Liver (tissue), 3 donors: ENCODE results near the gene ADK.

Experiments
- FOXA1 ChIP-seq: IDR thresholded peaks from 2 replicates; pipeline ENCODE4 v1.6.1; 2016; ENCODE audit warnings: antibody characterized with exemption
- GABPA ChIP-seq, 2 donors: IDR thresholded peaks in 1 of 2; conservative IDR thresholded peaks in 1 of 2; 2 replicates each; pipeline ENCODE4 v1.6.1; 2016; ENCODE audit warnings: antibody characterized with exemption in 2 of 2, mild to moderate bottlenecking in 1 of 2, moderate library complexity in 1 of 2
- HNF4G ChIP-seq: IDR thresholded peaks from 2 replicates; pipeline ENCODE4 v1.6.1; 2016; ENCODE audit warnings: antibody characterized with exemption
- JUND ChIP-seq, 2 donors: IDR thresholded peaks; 2 replicates each; pipeline ENCODE4 v1.6.1; 2016; ENCODE audit warnings: antibody characterized with exemption in 2 of 2
- RAD21 ChIP-seq, 2 donors: IDR thresholded peaks; 2 replicates each; pipeline ENCODE4 v1.6.1; 2016; ENCODE audit warnings: antibody characterized with exemption in 2 of 2, mild to moderate bottlenecking in 2 of 2
- REST ChIP-seq: IDR thresholded peaks from 2 replicates; pipeline ENCODE4 v1.6.1; 2016; ENCODE audit warnings: antibody characterized with exemption, mild to moderate bottlenecking
- SP1 ChIP-seq: IDR thresholded peaks from 2 replicates; pipeline ENCODE4 v1.6.1; 2018; ENCODE audit warnings: antibody characterized with exemption, mild to moderate bottlenecking
- YY1 ChIP-seq: IDR thresholded peaks from 2 replicates; pipeline ENCODE4 v1.6.1; 2016; ENCODE audit warnings: antibody characterized with exemption, mild to moderate bottlenecking
- TF ChIP-seq, protein P1 (sequence below): fragments of 150-350 bp; IDR thresholded peaks from 2 replicates; pipeline ENCODE4 v1.5.1; 2017; ENCODE audit warnings: improper control_type of control experiment, low read depth, low read length; ENCODE audit not compliant: missing input control
- TF ChIP-seq, protein P2 (sequence below): IDR thresholded peaks from 2 replicates; pipeline ENCODE4 v1.6.1; 2016; ENCODE audit warnings: antibody characterized with exemption
- TF ChIP-seq, protein P3 (sequence below): IDR thresholded peaks from 2 replicates; pipeline ENCODE4 v1.6.1; 2016; ENCODE audit warnings: antibody characterized with exemption
- donor health status: healthy.
- donor health status: healthy.

DNA sequence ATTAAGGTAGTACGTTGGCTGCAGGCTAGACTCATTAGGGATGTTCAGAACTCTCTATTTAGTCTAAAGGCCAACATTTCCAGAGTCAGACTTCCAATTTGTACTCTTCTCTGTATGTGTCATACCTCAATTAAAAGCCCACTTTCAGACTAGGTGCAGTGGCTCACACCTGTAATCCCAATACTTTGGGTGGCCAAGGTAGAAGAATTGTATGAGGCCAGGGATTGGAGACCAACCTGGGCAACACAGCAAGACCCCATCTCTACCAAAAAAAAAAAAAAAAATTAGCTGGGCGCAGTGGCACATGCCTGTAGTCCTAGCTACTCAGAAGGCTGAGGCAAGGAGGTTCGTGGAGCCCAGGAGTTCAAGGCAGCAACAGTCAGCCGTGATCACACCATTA, 484.6 kb downstream of the ADK start:
- TF ChIP-seq, protein P1, sequence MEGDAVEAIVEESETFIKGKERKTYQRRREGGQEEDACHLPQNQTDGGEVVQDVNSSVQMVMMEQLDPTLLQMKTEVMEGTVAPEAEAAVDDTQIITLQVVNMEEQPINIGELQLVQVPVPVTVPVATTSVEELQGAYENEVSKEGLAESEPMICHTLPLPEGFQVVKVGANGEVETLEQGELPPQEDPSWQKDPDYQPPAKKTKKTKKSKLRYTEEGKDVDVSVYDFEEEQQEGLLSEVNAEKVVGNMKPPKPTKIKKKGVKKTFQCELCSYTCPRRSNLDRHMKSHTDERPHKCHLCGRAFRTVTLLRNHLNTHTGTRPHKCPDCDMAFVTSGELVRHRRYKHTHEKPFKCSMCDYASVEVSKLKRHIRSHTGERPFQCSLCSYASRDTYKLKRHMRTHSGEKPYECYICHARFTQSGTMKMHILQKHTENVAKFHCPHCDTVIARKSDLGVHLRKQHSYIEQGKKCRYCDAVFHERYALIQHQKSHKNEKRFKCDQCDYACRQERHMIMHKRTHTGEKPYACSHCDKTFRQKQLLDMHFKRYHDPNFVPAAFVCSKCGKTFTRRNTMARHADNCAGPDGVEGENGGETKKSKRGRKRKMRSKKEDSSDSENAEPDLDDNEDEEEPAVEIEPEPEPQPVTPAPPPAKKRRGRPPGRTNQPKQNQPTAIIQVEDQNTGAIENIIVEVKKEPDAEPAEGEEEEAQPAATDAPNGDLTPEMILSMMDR = no peak
- TF ChIP-seq RAD21 (IDR thresholded peaks at IDR 0.05) = no peak
- no peak for TF ChIP-seq GABPA (IDR thresholded peaks at IDR 0.05 in 1 of 2, conservative IDR thresholded peaks at IDR 0.05 in 1 of 2)
- no peak for TF ChIP-seq JUND (IDR thresholded peaks at IDR 0.05)
- no peak for TF ChIP-seq YY1
- no peak for TF ChIP-seq FOXA1
- TF ChIP-seq, protein P2, sequence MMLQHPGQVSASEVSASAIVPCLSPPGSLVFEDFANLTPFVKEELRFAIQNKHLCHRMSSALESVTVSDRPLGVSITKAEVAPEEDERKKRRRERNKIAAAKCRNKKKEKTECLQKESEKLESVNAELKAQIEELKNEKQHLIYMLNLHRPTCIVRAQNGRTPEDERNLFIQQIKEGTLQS = no peak
- no peak for TF ChIP-seq SP1
- TF ChIP-seq, protein P3, sequence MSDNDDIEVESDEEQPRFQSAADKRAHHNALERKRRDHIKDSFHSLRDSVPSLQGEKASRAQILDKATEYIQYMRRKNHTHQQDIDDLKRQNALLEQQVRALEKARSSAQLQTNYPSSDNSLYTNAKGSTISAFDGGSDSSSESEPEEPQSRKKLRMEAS = no peak
- no peak for TF ChIP-seq REST
- TF ChIP-seq HNF4G = no peak
